Stimulated activated CD8-positive, alpha-beta memory T cell treated with anti-CD3 and anti-CD28 coated beads, Interleukin-4, amount 100 ng/mL, for 48 hours (primary cell): ENCODE data around the gene ACSBG1.
A peak's percentile ranks its signal among the peaks of the same experiment; 100 is the strongest.

Source experiments
- DNase-seq: peaks from one replicate; pipeline ENCODE4 v3.0.0-alpha.2; 2020

Gene ACSBG1

GRCh38 chr15:78216276-78217104 is 17.9 kb downstream of the ACSBG1 start:
- DNase-seq = no peak

GRCh38 chr15:78213956-78214355 is 20.4 kb downstream of the ACSBG1 start:
- no peak for DNase-seq

GRCh38 chr15:78213425-78213750 is 21.0 kb downstream of the ACSBG1 start:
- no peak for DNase-seq

GRCh38 chr15:78212546-78213424 is 21.6 kb downstream of the ACSBG1 start:
- no peak for DNase-seq

GRCh38 chr15:78212008-78212407 is 22.4 kb downstream of the ACSBG1 start:
- DNase-seq = no peak

GRCh38 chr15:78211189-78211921 is 23.0 kb downstream of the ACSBG1 start:
- no peak for DNase-seq

GRCh38 chr15:78210349-78210717 is 24.0 kb downstream of the ACSBG1 start:
- peak; percentile 11 for DNase-seq

GRCh38 chr15:78209646-78210348 is 24.6 kb downstream of the ACSBG1 start:
- peak; percentile 3 for DNase-seq

- no peak for DNase-seq
These were observed 25.3 kb downstream of the ACSBG1 start for GRCh38 chr15:78208887-78209645.

GRCh38 chr15:78208341-78208844 is 26.0 kb downstream of the ACSBG1 start:
- DNase-seq = no peak

- DNase-seq = no peak
These were observed 26.6 kb downstream of the ACSBG1 start for GRCh38 chr15:78207641-78208340.

GRCh38 chr15:78207110-78207458 is 27.3 kb downstream of the ACSBG1 start:
- no peak for DNase-seq

- DNase-seq = no peak
These were observed 27.8 kb downstream of the ACSBG1 start for GRCh38 chr15:78206326-78207109.

GRCh38 chr15:78205856-78206255 is 28.5 kb downstream of the ACSBG1 start:
- no peak for DNase-seq

GRCh38 chr15:78205337-78205736 is 29.0 kb downstream of the ACSBG1 start:
- DNase-seq = no peak

- DNase-seq = no peak
These were observed 29.7 kb downstream of the ACSBG1 start for GRCh38 chr15:78204351-78205309.

- no peak for DNase-seq
These were observed 30.8 kb downstream of the ACSBG1 start for GRCh38 chr15:78203346-78204225.
